GM21381 (cell line): Measurements from ENCODE around the gene SMPD2.
A peak's percentile ranks its signal among the peaks of the same experiment; 100 is the strongest.
"Not testable (repeated sequence)": the region's sequence is repeated elsewhere in the genome, so short reads cannot be mapped to it uniquely, and the experiment has no call there.

Source experiments
- ATAC-seq: cut with Tn5 transposase; IDR thresholded peaks from one replicate; pipeline ENCODE4 v1.9.1; 2021; ENCODE audit warnings: mild to moderate bottlenecking, moderate library complexity; ENCODE audit not compliant: unreplicated experiment

Gene SMPD2

GRCh38 chr6:109460161-109460829, 19.8 kb downstream of the SMPD2 start:
- no peak for ATAC-seq

- not testable (repeated sequence) for ATAC-seq
Measured at GRCh38 chr6:109461205-109461604, 20.7 kb downstream of the SMPD2 start.

- no peak for ATAC-seq
Measured at GRCh38 chr6:109461733-109462526, 21.4 kb downstream of the SMPD2 start.

GRCh38 chr6:109465772-109466171, 25.2 kb downstream of the SMPD2 start:
- ATAC-seq = no peak

GRCh38 chr6:109466212-109466923, 25.8 kb downstream of the SMPD2 start:
- ATAC-seq = no peak

GRCh38 chr6:109467696-109468095, 27.2 kb downstream of the SMPD2 start:
- no peak for ATAC-seq

GRCh38 chr6:109469591-109470189, 29.2 kb downstream of the SMPD2 start:
- no peak for ATAC-seq

GRCh38 chr6:109471105-109471810, 30.7 kb downstream of the SMPD2 start:
- no peak for ATAC-seq

- peak; percentile 51 for ATAC-seq
Measured at GRCh38 chr6:109472132-109472995, 31.8 kb downstream of the SMPD2 start.

- ATAC-seq = no peak
Measured at GRCh38 chr6:109473120-109473519, 32.6 kb downstream of the SMPD2 start.

- no peak for ATAC-seq
Measured at GRCh38 chr6:109474995-109475394, 34.5 kb downstream of the SMPD2 start.

- ATAC-seq = no peak
Measured at GRCh38 chr6:109475625-109476024, 35.1 kb downstream of the SMPD2 start.

GRCh38 chr6:109477184-109477583, 36.7 kb downstream of the SMPD2 start:
- no peak for ATAC-seq

- ATAC-seq = peak; percentile 66
Measured at GRCh38 chr6:109477725-109478124, 37.2 kb downstream of the SMPD2 start.

GRCh38 chr6:109478222-109478805, 37.8 kb downstream of the SMPD2 start:
- ATAC-seq = no peak

- no peak for ATAC-seq
Measured at GRCh38 chr6:109478841-109479624, 38.5 kb downstream of the SMPD2 start.

GRCh38 chr6:109480993-109481480, 40.5 kb downstream of the SMPD2 start:
- no peak for ATAC-seq
